HG03469 (cell line): Measurements from ENCODE around the gene HOXB1.

ENCODE experiments used
- ATAC-seq: cut with Tn5 transposase; IDR thresholded peaks from one replicate; pipeline ENCODE4 v1.9.1; 2021; ENCODE audit warnings: mild to moderate bottlenecking, moderate library complexity, moderate number of reproducible peaks; ENCODE audit not compliant: unreplicated experiment

Gene HOXB1

GRCh38 chr17:48555258-48556228 is 24.7 kb upstream of the HOXB1 start:
- ATAC-seq: no peak

GRCh38 chr17:48554412-48555257 is 23.8 kb upstream of the HOXB1 start:
- ATAC-seq: no peak

- no peak for ATAC-seq
Measured at GRCh38 chr17:48553826-48554225, 23.0 kb upstream of the HOXB1 start.

GRCh38 chr17:48553190-48553547 is 22.4 kb upstream of the HOXB1 start:
- no peak for ATAC-seq

GRCh38 chr17:48552466-48553189 is 21.8 kb upstream of the HOXB1 start:
- no peak for ATAC-seq

- no peak for ATAC-seq
Measured at GRCh38 chr17:48551596-48552465, 21.0 kb upstream of the HOXB1 start.

- ATAC-seq: no peak
Measured at GRCh38 chr17:48551214-48551555, 20.4 kb upstream of the HOXB1 start.

GRCh38 chr17:48550502-48551213 is 19.8 kb upstream of the HOXB1 start:
- no peak for ATAC-seq

- ATAC-seq: no peak
Measured at GRCh38 chr17:48549914-48550501, 19.2 kb upstream of the HOXB1 start.

- no peak for ATAC-seq
Measured at GRCh38 chr17:48549281-48549630, 18.4 kb upstream of the HOXB1 start.

GRCh38 chr17:48548523-48549280 is 17.9 kb upstream of the HOXB1 start:
- no peak for ATAC-seq

GRCh38 chr17:48547808-48548522 is 17.2 kb upstream of the HOXB1 start:
- no peak for ATAC-seq

GRCh38 chr17:48546924-48547807 is 16.4 kb upstream of the HOXB1 start:
- ATAC-seq: no peak

GRCh38 chr17:48546137-48546923 is 15.5 kb upstream of the HOXB1 start:
- ATAC-seq: no peak

- ATAC-seq: no peak
Measured at GRCh38 chr17:48545539-48545938, 14.7 kb upstream of the HOXB1 start.

- no peak for ATAC-seq
Measured at GRCh38 chr17:48545022-48545375, 14.2 kb upstream of the HOXB1 start, which contains the start of gene HOXB2. HOXB2 (minus strand) TSS chr17:48545109; CDS start chr17:48544911, 198 bp downstream.
